ENCODE measurements around the gene OR8A1.

OR8A1 gene

GRCh38 chr11:124569697-124570096 is at the start of gene OR8A1:
Gene OR8A1 (plus strand): TSS chr11:124569997. CDS start chr11:124570120, 123 bp downstream.
- DNase-seq (ENCODE audit: low read depth in 4 of 4, low spot score in 1 of 4): no peak

- no peak for DNase-seq (ENCODE audit: low read depth in 4 of 4, low spot score in 1 of 4)
These were observed 49.3 kb upstream of the OR8A1 start for GRCh38 chr11:124520550-124520854.

GRCh38 chr11:124533626-124534025 is 36.2 kb upstream of the OR8A1 start:
- DNase-seq (ENCODE audit: low read depth in 4 of 4, low spot score in 1 of 4): no peak

GRCh38 chr11:124534051-124534450 is 35.7 kb upstream of the OR8A1 start:
- DNase-seq (ENCODE audit: low read depth in 4 of 4, low spot score in 1 of 4): no peak

- no peak for DNase-seq (ENCODE audit: low read depth in 4 of 4, low spot score in 1 of 4)
These were observed 34.1 kb upstream of the OR8A1 start for GRCh38 chr11:124535552-124536232.

GRCh38 chr11:124536520-124536919 is 33.3 kb upstream of the OR8A1 start:
- DNase-seq (ENCODE audit: low read depth in 4 of 4, low spot score in 1 of 4): no peak

- DNase-seq (ENCODE audit: low read depth in 4 of 4, low spot score in 1 of 4): no peak
These were observed 31.8 kb upstream of the OR8A1 start for GRCh38 chr11:124538019-124538418.

- DNase-seq (ENCODE audit: low read depth in 4 of 4, low spot score in 1 of 4): no peak
These were observed 28.6 kb upstream of the OR8A1 start for GRCh38 chr11:124541204-124541603.

GRCh38 chr11:124543145-124543544 is 26.7 kb upstream of the OR8A1 start:
- DNase-seq (ENCODE audit: low read depth in 4 of 4, low spot score in 1 of 4): no peak

GRCh38 chr11:124543554-124543953 is 26.2 kb upstream of the OR8A1 start, which contains the start of gene OR8B12:
Gene OR8B12 (minus strand): TSS chr11:124543654. CDS start chr11:124543654, 0 bp downstream.
- DNase-seq (ENCODE audit: low read depth in 4 of 4, low spot score in 1 of 4): no peak

GRCh38 chr11:124551189-124551588 is 18.6 kb upstream of the OR8A1 start:
- DNase-seq (ENCODE audit: low read depth in 4 of 4, low spot score in 1 of 4): no peak

GRCh38 chr11:124551987-124552386 is 17.8 kb upstream of the OR8A1 start:
- no peak for DNase-seq (ENCODE audit: low read depth in 4 of 4, low spot score in 1 of 4)

GRCh38 chr11:124556828-124557227 is 13.0 kb upstream of the OR8A1 start:
- DNase-seq (ENCODE audit: low read depth in 4 of 4, low spot score in 1 of 4): no peak

- no peak for DNase-seq (ENCODE audit: low read depth in 4 of 4, low spot score in 1 of 4)
These were observed 363 bp downstream of the OR8A1 start for GRCh38 chr11:124570160-124570559.

GRCh38 chr11:124577716-124578427 is 8.1 kb downstream of the OR8A1 start:
- no peak for DNase-seq (ENCODE audit: low read depth in 4 of 4, low spot score in 1 of 4)

- no peak for DNase-seq (ENCODE audit: low read depth in 4 of 4, low spot score in 1 of 4)
These were observed 9.0 kb downstream of the OR8A1 start for GRCh38 chr11:124578761-124579160.

GRCh38 chr11:124581817-124582216 is 12.0 kb downstream of the OR8A1 start:
- DNase-seq (ENCODE audit: low read depth in 4 of 4, low spot score in 1 of 4): no peak

GRCh38 chr11:124582565-124582964 is 12.8 kb downstream of the OR8A1 start:
- no peak for DNase-seq (ENCODE audit: low read depth in 4 of 4, low spot score in 1 of 4)

- no peak for DNase-seq (ENCODE audit: low read depth in 4 of 4, low spot score in 1 of 4)
These were observed 14.0 kb downstream of the OR8A1 start for GRCh38 chr11:124583781-124584180.

GRCh38 chr11:124584681-124585372 is 15.0 kb downstream of the OR8A1 start:
- DNase-seq (ENCODE audit: low read depth in 4 of 4, low spot score in 1 of 4): no peak

GRCh38 chr11:124586238-124586860 is 16.6 kb downstream of the OR8A1 start:
- peak in 2 of 4 experiments; percentile 3 to 31 for DNase-seq (ENCODE audit: low read depth in 4 of 4, low spot score in 1 of 4)

GRCh38 chr11:124591430-124591829 is 21.6 kb downstream of the OR8A1 start:
- no peak for DNase-seq (ENCODE audit: low read depth in 4 of 4, low spot score in 1 of 4)
